ENCODE results near the gene PKMYT1. TPM values are rescaled to one million over a fixed set of nuclear protein-coding genes. Genes with fewer than 3 reads are reported as not detected.

Gene PKMYT1
- polyA plus RNA-seq, 1 donor (not counting 4 experiments of a cell fraction or from before 2014, with no cell fraction given), result 6.9 TPM

DNA sequence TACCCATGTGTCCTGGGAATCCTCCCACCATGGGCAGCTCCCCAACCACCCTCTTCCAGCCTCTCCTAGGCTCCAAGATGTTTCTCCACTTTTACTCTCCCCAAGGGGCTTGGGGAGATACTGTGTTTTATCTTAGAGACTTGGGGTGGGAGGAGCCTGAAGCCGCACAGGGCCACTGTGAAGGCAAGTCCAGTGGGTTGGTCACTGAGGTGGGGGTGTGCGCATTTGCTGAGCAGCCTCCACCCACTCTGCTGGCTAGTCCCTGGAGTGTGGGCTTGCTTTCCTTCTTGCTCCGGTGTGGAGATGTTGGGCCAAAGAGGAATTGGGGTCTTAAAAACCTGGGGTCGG is 28.4 kb upstream of the PKMYT1 start:
- H3K27ac ChIP-seq (ENCODE audit: control insufficient read depth, insufficient read depth, low read length), result no peak overlapping the region
- no peaks in the 10 kb centered on the region for H3K9me3 ChIP-seq (ENCODE audit: control insufficient read depth, low read depth, low read length)
- H3K27me3 ChIP-seq (ENCODE audit: control insufficient read depth, extremely low read depth, insufficient read depth, low read length), result peaks cover 27% of the 10 kb centered on the region
- peaks cover 14% of the 10 kb centered on the region for H3K4me1 ChIP-seq (ENCODE audit: control insufficient read depth, extremely low read depth, insufficient read depth, low read length)
- TF ChIP-seq, protein P1, sequence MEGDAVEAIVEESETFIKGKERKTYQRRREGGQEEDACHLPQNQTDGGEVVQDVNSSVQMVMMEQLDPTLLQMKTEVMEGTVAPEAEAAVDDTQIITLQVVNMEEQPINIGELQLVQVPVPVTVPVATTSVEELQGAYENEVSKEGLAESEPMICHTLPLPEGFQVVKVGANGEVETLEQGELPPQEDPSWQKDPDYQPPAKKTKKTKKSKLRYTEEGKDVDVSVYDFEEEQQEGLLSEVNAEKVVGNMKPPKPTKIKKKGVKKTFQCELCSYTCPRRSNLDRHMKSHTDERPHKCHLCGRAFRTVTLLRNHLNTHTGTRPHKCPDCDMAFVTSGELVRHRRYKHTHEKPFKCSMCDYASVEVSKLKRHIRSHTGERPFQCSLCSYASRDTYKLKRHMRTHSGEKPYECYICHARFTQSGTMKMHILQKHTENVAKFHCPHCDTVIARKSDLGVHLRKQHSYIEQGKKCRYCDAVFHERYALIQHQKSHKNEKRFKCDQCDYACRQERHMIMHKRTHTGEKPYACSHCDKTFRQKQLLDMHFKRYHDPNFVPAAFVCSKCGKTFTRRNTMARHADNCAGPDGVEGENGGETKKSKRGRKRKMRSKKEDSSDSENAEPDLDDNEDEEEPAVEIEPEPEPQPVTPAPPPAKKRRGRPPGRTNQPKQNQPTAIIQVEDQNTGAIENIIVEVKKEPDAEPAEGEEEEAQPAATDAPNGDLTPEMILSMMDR (optimal IDR thresholded peaks at IDR 0.05 in 1 of 3, IDR thresholded peaks at IDR 0.05 in 1 of 3, conservative IDR thresholded peaks at IDR 0.05 in 1 of 3; ENCODE audit: extremely low read depth in 1 of 3, insufficient read depth in 2 of 3, low read length in 3 of 3), result no peak
- no peak for TF ChIP-seq EZH2 (IDR thresholded peaks at IDR 0.05; ENCODE audit: low read length)
- FAIRE-seq (no peak), DNase-seq (ENCODE audit: low read depth, low spot score) (no peak)
- H3K4me2 ChIP-seq (ENCODE audit: control insufficient read depth, extremely low read depth, insufficient read depth, low read depth, low read length), result no peak overlapping the region
- H3K79me2 ChIP-seq (ENCODE audit: control insufficient read depth, insufficient read depth, low read length), result no peaks in the 10 kb centered on the region
- dilution Hi-C loops (cut with MboI; ENCODE audit: extremely low pct_ligation_motif_present, low sequenced_read_pairs), result no loop called here
- H3K36me3 ChIP-seq (ENCODE audit: control insufficient read depth in 2 of 2, extremely low read depth in 1 of 2, insufficient read depth in 2 of 2, low read length in 2 of 2), result no peaks in the 10 kb centered on the region
- H3K4me3 ChIP-seq (ENCODE audit: control insufficient read depth in 2 of 3, extremely low read depth in 1 of 3, insufficient read depth in 2 of 3, low read depth in 1 of 3, low read length in 3 of 3), result no peak overlapping the region
- H2AFZ ChIP-seq (ENCODE audit: control insufficient read depth, low read length), result no peak overlapping the region
- H3K9me1 ChIP-seq (ENCODE audit: control insufficient read depth, extremely low read depth, insufficient read depth, low read length), result no peaks in the 10 kb centered on the region
- no peak overlapping the region for H3K9ac ChIP-seq (ENCODE audit: control insufficient read depth, extremely low read depth, insufficient read depth, low read length)
- no peaks in the 10 kb centered on the region for H4K20me1 ChIP-seq (ENCODE audit: control insufficient read depth, extremely low read depth, insufficient read depth, low read length)

- Histone ChIP-seq H3K36me3 (ENCODE audit: control insufficient read depth in 2 of 2, extremely low read depth in 1 of 2, insufficient read depth in 2 of 2, low read length in 2 of 2) (no peaks in the 10 kb centered on the region), H3K9me3 (ENCODE audit: control insufficient read depth, low read depth, low read length) (no peaks in the 10 kb centered on the region), H2AFZ (ENCODE audit: control insufficient read depth, low read length) (no peak overlapping the region), H3K9ac (ENCODE audit: control insufficient read depth, extremely low read depth, insufficient read depth, low read length) (no peak overlapping the region), H3K4me1 (ENCODE audit: control insufficient read depth, extremely low read depth, insufficient read depth, low read length) (peaks cover 11% of the 10 kb centered on the region), H3K27ac (ENCODE audit: control insufficient read depth, insufficient read depth, low read length) (no peak overlapping the region), H3K27me3 (ENCODE audit: control insufficient read depth, extremely low read depth, insufficient read depth, low read length) (peaks cover 22% of the 10 kb centered on the region), H4K20me1 (ENCODE audit: control insufficient read depth, extremely low read depth, insufficient read depth, low read length) (no peaks in the 10 kb centered on the region), H3K9me1 (ENCODE audit: control insufficient read depth, extremely low read depth, insufficient read depth, low read length) (no peaks in the 10 kb centered on the region), H3K4me2 (ENCODE audit: control insufficient read depth, extremely low read depth, insufficient read depth, low read depth, low read length) (no peak overlapping the region), H3K4me3 (ENCODE audit: control insufficient read depth in 2 of 3, extremely low read depth in 1 of 3, insufficient read depth in 2 of 3, low read depth in 1 of 3, low read length in 3 of 3) (no peak overlapping the region), H3K79me2 (ENCODE audit: control insufficient read depth, insufficient read depth, low read length) (no peaks in the 10 kb centered on the region)
- TF ChIP-seq, protein P1 (optimal IDR thresholded peaks at IDR 0.05 in 1 of 3, IDR thresholded peaks at IDR 0.05 in 1 of 3, conservative IDR thresholded peaks at IDR 0.05 in 1 of 3; ENCODE audit: extremely low read depth in 1 of 3, insufficient read depth in 2 of 3, low read length in 3 of 3), result no peak
- TF ChIP-seq EZH2 (IDR thresholded peaks at IDR 0.05; ENCODE audit: low read length), result no peak
- no peak for DNase-seq (ENCODE audit: low read depth, low spot score)
- no peak for FAIRE-seq
- dilution Hi-C loops (cut with MboI; ENCODE audit: extremely low pct_ligation_motif_present, low sequenced_read_pairs), result no loop called here
Measured at GRCh38 chr16:3007957-3008689, 27.9 kb upstream of the PKMYT1 start.
